ENCODE results near the gene TMIGD1. TPM values are rescaled to one million over a fixed set of nuclear protein-coding genes. Genes with fewer than 3 reads are reported as not detected.

The TMIGD1 gene
- total and polyA plus RNA-seq, 2 of the 13 experiments (the other 11 are each of a cell fraction or from before 2014, with no cell fraction given) = not detected

DNA sequence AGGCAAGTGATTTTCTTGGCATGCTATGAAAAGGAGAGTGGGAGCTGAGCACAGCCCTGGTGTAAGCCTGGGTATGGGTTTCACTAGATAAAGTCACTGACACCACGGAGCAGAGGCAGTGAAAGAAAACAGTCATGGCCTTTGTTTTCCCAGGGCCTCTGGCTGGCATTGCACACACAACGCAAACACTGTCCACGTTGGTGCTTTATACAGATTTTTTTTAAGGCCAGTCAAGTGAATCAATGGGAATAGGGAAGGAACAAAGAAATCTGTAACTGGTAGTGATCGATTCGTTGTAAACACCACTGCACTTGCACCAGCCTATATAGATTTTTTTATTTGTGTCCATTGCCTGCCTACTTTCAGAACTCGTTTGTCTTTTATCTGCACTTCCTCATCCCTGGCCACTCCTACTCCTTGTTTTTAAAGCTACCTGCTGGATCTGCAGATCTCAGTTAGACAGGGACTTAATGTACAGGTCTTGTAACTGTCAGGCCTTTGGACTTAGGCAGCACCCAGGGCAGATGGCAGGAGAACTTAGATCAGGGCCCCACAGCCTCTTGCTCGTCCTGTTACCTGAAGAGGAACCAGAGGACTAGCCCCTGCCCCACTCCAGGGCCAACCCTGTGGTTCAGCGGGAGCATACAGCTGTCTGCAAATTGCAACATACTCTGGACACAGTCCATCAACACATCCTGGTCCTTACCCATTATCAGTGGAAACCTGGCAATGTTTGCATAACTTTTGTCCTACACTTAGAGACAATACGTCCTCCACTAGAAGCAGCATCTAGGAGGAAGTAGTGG is 10.6 kb upstream of the TMIGD1 start (continued):
- TF ChIP-seq, protein P1, sequence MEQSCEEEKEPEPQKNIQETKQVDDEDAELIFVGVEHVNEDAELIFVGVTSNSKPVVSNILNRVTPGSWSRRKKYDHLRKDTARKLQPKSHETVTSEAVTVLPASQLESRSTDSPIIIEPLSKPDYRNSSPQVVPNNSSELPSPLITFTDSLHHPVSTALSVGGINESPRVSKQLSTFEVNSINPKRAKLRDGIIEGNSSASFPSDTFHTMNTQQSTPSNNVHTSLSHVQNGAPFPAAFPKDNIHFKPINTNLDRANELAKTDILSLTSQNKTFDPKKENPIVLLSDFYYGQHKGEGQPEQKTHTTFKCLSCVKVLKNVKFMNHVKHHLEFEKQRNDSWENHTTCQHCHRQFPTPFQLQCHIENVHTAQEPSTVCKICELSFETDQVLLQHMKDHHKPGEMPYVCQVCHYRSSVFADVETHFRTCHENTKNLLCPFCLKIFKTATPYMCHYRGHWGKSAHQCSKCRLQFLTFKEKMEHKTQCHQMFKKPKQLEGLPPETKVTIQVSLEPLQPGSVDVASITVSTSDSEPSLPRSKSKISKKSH (CRISPR knock-in tag; IDR thresholded peaks at IDR 0.05; ENCODE audit: borderline replicate concordance) = no peak
- TF ChIP-seq MIER2 (CRISPR knock-in tag; IDR thresholded peaks at IDR 0.05) = peak; percentile 54; the same call in 1 of the 2 replicates
- TF ChIP-seq, protein P2, sequence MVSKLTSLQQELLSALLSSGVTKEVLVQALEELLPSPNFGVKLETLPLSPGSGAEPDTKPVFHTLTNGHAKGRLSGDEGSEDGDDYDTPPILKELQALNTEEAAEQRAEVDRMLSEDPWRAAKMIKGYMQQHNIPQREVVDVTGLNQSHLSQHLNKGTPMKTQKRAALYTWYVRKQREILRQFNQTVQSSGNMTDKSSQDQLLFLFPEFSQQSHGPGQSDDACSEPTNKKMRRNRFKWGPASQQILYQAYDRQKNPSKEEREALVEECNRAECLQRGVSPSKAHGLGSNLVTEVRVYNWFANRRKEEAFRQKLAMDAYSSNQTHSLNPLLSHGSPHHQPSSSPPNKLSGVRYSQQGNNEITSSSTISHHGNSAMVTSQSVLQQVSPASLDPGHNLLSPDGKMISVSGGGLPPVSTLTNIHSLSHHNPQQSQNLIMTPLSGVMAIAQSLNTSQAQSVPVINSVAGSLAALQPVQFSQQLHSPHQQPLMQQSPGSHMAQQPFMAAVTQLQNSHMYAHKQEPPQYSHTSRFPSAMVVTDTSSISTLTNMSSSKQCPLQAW (CRISPR knock-in tag; IDR thresholded peaks at IDR 0.05) = peak; percentile 74; the same call in 1 of the 2 replicates
- TF ChIP-seq, protein P3, sequence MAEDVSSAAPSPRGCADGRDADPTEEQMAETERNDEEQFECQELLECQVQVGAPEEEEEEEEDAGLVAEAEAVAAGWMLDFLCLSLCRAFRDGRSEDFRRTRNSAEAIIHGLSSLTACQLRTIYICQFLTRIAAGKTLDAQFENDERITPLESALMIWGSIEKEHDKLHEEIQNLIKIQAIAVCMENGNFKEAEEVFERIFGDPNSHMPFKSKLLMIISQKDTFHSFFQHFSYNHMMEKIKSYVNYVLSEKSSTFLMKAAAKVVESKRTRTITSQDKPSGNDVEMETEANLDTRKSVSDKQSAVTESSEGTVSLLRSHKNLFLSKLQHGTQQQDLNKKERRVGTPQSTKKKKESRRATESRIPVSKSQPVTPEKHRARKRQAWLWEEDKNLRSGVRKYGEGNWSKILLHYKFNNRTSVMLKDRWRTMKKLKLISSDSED (CRISPR knock-in tag; IDR thresholded peaks at IDR 0.05) = no peak
- TF ChIP-seq ZNF550 (CRISPR knock-in tag; IDR thresholded peaks at IDR 0.05; ENCODE audit: borderline replicate concordance) = no peak
- TF ChIP-seq ZNF335 (CRISPR knock-in tag; IDR thresholded peaks at IDR 0.05) = peak; percentile 59; the same call in 1 of the 2 replicates
- TF ChIP-seq, protein P4, sequence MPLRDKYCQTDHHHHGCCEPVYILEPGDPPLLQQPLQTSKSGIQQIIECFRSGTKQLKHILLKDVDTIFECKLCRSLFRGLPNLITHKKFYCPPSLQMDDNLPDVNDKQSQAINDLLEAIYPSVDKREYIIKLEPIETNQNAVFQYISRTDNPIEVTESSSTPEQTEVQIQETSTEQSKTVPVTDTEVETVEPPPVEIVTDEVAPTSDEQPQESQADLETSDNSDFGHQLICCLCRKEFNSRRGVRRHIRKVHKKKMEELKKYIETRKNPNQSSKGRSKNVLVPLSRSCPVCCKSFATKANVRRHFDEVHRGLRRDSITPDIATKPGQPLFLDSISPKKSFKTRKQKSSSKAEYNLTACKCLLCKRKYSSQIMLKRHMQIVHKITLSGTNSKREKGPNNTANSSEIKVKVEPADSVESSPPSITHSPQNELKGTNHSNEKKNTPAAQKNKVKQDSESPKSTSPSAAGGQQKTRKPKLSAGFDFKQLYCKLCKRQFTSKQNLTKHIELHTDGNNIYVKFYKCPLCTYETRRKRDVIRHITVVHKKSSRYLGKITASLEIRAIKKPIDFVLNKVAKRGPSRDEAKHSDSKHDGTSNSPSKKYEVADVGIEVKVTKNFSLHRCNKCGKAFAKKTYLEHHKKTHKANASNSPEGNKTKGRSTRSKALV (CRISPR knock-in tag; IDR thresholded peaks at IDR 0.05) = no peak
- TF ChIP-seq RARG (CRISPR knock-in tag; IDR thresholded peaks at IDR 0.05; ENCODE audit: low read depth) = no peak
- TF ChIP-seq ZNF678 (CRISPR knock-in tag; IDR thresholded peaks at IDR 0.05) = no peak
- TF ChIP-seq NAIF1 (CRISPR knock-in tag; IDR thresholded peaks at IDR 0.05; ENCODE audit: borderline replicate concordance) = peak; percentile 88
- TF ChIP-seq, protein P5, sequence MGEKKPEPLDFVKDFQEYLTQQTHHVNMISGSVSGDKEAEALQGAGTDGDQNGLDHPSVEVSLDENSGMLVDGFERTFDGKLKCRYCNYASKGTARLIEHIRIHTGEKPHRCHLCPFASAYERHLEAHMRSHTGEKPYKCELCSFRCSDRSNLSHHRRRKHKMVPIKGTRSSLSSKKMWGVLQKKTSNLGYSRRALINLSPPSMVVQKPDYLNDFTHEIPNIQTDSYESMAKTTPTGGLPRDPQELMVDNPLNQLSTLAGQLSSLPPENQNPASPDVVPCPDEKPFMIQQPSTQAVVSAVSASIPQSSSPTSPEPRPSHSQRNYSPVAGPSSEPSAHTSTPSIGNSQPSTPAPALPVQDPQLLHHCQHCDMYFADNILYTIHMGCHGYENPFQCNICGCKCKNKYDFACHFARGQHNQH (CRISPR knock-in tag; IDR thresholded peaks at IDR 0.05) = peak; percentile 96
- no peak for TF ChIP-seq ZBTB42 (CRISPR knock-in tag; IDR thresholded peaks at IDR 0.05)
- TF ChIP-seq, protein P6, sequence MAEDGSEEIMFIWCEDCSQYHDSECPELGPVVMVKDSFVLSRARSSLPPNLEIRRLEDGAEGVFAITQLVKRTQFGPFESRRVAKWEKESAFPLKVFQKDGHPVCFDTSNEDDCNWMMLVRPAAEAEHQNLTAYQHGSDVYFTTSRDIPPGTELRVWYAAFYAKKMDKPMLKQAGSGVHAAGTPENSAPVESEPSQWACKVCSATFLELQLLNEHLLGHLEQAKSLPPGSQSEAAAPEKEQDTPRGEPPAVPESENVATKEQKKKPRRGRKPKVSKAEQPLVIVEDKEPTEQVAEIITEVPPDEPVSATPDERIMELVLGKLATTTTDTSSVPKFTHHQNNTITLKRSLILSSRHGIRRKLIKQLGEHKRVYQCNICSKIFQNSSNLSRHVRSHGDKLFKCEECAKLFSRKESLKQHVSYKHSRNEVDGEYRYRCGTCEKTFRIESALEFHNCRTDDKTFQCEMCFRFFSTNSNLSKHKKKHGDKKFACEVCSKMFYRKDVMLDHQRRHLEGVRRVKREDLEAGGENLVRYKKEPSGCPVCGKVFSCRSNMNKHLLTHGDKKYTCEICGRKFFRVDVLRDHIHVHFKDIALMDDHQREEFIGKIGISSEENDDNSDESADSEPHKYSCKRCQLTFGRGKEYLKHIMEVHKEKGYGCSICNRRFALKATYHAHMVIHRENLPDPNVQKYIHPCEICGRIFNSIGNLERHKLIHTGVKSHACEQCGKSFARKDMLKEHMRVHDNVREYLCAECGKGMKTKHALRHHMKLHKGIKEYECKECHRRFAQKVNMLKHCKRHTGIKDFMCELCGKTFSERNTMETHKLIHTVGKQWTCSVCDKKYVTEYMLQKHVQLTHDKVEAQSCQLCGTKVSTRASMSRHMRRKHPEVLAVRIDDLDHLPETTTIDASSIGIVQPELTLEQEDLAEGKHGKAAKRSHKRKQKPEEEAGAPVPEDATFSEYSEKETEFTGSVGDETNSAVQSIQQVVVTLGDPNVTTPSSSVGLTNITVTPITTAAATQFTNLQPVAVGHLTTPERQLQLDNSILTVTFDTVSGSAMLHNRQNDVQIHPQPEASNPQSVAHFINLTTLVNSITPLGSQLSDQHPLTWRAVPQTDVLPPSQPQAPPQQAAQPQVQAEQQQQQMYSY (CRISPR knock-in tag; IDR thresholded peaks at IDR 0.05) = peak; percentile 86
